HG02623 (cell line): ENCODE data around the gene NEDD4L.

ENCODE experiments used
- ATAC-seq: cut with Tn5 transposase; IDR thresholded peaks from one replicate; pipeline ENCODE4 v1.9.1; 2021; ENCODE audit warnings: moderate library complexity; ENCODE audit not compliant: unreplicated experiment

NEDD4L gene

GRCh38 chr18:58407263-58407648 is 363.2 kb downstream of the NEDD4L start:
- no peak for ATAC-seq

GRCh38 chr18:58407649-58408407 is 363.8 kb downstream of the NEDD4L start:
- no peak for ATAC-seq

- ATAC-seq = no peak
Measured at GRCh38 chr18:58408665-58409064, 364.6 kb downstream of the NEDD4L start.

- ATAC-seq = no peak
Measured at GRCh38 chr18:58409802-58410445, 365.9 kb downstream of the NEDD4L start.

GRCh38 chr18:58411323-58411722 is 367.3 kb downstream of the NEDD4L start:
- no peak for ATAC-seq

- no peak for ATAC-seq
Measured at GRCh38 chr18:58412844-58413666, 369.0 kb downstream of the NEDD4L start.

- ATAC-seq = no peak
Measured at GRCh38 chr18:58413667-58414628, 369.9 kb downstream of the NEDD4L start.

GRCh38 chr18:58416014-58416703 is 372.1 kb downstream of the NEDD4L start:
- ATAC-seq = no peak

GRCh38 chr18:58416704-58417683 is 373.0 kb downstream of the NEDD4L start:
- ATAC-seq = no peak

- no peak for ATAC-seq
Measured at GRCh38 chr18:58417752-58418151, 373.7 kb downstream of the NEDD4L start.

- ATAC-seq = no peak
Measured at GRCh38 chr18:58418361-58418760, 374.3 kb downstream of the NEDD4L start.

- no peak for ATAC-seq
Measured at GRCh38 chr18:58419587-58420199, 375.7 kb downstream of the NEDD4L start.

GRCh38 chr18:58426611-58427010 is 382.6 kb downstream of the NEDD4L start:
- no peak for ATAC-seq

- no peak for ATAC-seq
Measured at GRCh38 chr18:58427321-58427720, 383.3 kb downstream of the NEDD4L start.

- ATAC-seq = no peak
Measured at GRCh38 chr18:58429442-58429841, 385.4 kb downstream of the NEDD4L start.

- ATAC-seq = no peak
Measured at GRCh38 chr18:58431215-58431614, 387.2 kb downstream of the NEDD4L start.

GRCh38 chr18:58432050-58432727 is 388.2 kb downstream of the NEDD4L start:
- no peak for ATAC-seq
